K562 (cell line): ENCODE data around the gene FAM131C. TPM values are rescaled to one million over a fixed set of nuclear protein-coding genes. Genes with fewer than 3 reads are reported as not detected.

Experiments used
- ATAC-seq: fragments of 200-7000 bp; cut with Tn5 transposase; 3 replicates; pipeline ENCODE4 v1.9.1; 2020; ENCODE audit warnings: moderate library complexity
- BruUV-seq: library from RNA; stranded (reverse); fragments of 400-500 nt; replicated peaks from 2 replicates; lab custom pipeline; 2021; lab: Mats Ljungman, UMichigan
- CTCF ChIA-PET: fragments of 300-600 bp; formaldehyde crosslinking; extraction: SDS; loops from one replicate; lab custom pipeline; 2021; ENCODE audit warnings: low intra/inter-chr PET ratio; lab: Yijun Ruan, JAX
- POLR2A ChIA-PET: fragments of 300-600, 350-650 bp; sonication (Branson Sonifier 250); formaldehyde crosslinking; extraction: SDS; loops from one replicate; lab custom pipeline; 2021; ENCODE audit warnings: antibody characterized with exemption, inconsistent platforms; lab: Yijun Ruan, JAX
- DNase-seq, 4 experiments: peaks; one replicate each; pipeline versions ENCODE4 v3.0.0 to v3.0.0-alpha.2; 2011 to 2018; ENCODE audit warnings: low spot score in 3 of 4, mixed read lengths in 3 of 4; ENCODE audit errors: extremely low read depth in 1 of 4
- FAIRE-seq: peaks from 2 replicates; lab custom pipeline; 2011; peaks lifted over from hg19 to GRCh38; lab: Jason Lieb, UNC
- H2AFZ ChIP-seq: 2 replicates; pipeline ENCODE4 v1.6.0; 2011; ENCODE audit warnings: low read depth, low read length, control low read depth, inconsistent platforms
- H3K27ac ChIP-seq: fragments of 200-600 bp; 3 replicates; pipeline ENCODE4 v1.8.0; 2011; ENCODE audit warnings: low read depth, mild to moderate bottlenecking, control low read depth, inconsistent platforms, low read length, moderate library complexity, mixed read lengths; ENCODE audit errors: extremely low read depth
- H3K27me3 ChIP-seq, 2 experiments: fragments of 300-600 bp in 1 of 2; 2 replicates in 1 of 2; 3 replicates in 1 of 2; pipeline versions ENCODE4 v1.6.0 to v1.8.0; 2011; ENCODE audit warnings: inconsistent platforms in 2 of 2, low read length in 2 of 2, mild to moderate bottlenecking in 1 of 2, mixed read lengths in 1 of 2, moderate library complexity in 1 of 2; ENCODE audit not compliant: control insufficient read depth in 2 of 2, insufficient read depth in 2 of 2
- H3K36me3 ChIP-seq: fragments of 300-600 bp; 3 replicates; pipeline ENCODE4 v1.8.0; 2011; ENCODE audit warnings: mild to moderate bottlenecking, low read length, inconsistent platforms; ENCODE audit not compliant: control insufficient read depth, insufficient read depth
- H3K4me1 ChIP-seq, 2 experiments: fragments of 200-600 bp in 1 of 2; replicated peaks in 1 of 2; 2 replicates in 1 of 2; 3 replicates in 1 of 2; pipeline versions ENCODE4 v1.5.1 to v1.8.0; 2011; ENCODE audit warnings: inconsistent platforms in 2 of 2, low read length in 2 of 2, mild to moderate bottlenecking in 1 of 2, mixed read lengths in 1 of 2, moderate library complexity in 1 of 2; ENCODE audit not compliant: control insufficient read depth in 2 of 2, insufficient read depth in 2 of 2
- H3K4me2 ChIP-seq: 2 replicates; pipeline ENCODE4 v1.6.1; 2011; ENCODE audit warnings: low read length, control low read depth, inconsistent platforms, mixed read lengths; ENCODE audit not compliant: insufficient read depth
- H3K4me3 ChIP-seq: fragments of 200-600 bp; sonication (generic), shearing (Covaris generic); 2 replicates; pipeline ENCODE4 v1.5.1; 2016; ENCODE audit warnings: control low read depth, inconsistent platforms
- H3K79me2 ChIP-seq: fragments of 200-600 bp; 3 replicates; pipeline ENCODE4 v1.8.0; 2011; ENCODE audit warnings: low read length, inconsistent platforms; ENCODE audit not compliant: control insufficient read depth, insufficient read depth
- H3K9ac ChIP-seq, 2 experiments: 2 replicates each; pipeline versions ENCODE4 v1.6.0 to v1.6.1; 2011; ENCODE audit warnings: low read depth in 2 of 2, low read length in 2 of 2, control low read depth in 1 of 2, inconsistent platforms in 1 of 2, mild to moderate bottlenecking in 1 of 2, mixed read lengths in 1 of 2; ENCODE audit not compliant: insufficient read depth in 1 of 2
- H3K9me1 ChIP-seq: one replicate; pipeline ENCODE4 v1.6.0; 2011; ENCODE audit warnings: inconsistent platforms, mild to moderate bottlenecking, low read length, moderate library complexity; ENCODE audit not compliant: control insufficient read depth, insufficient read depth
- H3K9me3 ChIP-seq: replicated peaks from 2 replicates; pipeline ENCODE4 v1.5.1; 2011; ENCODE audit warnings: low read depth, low read length, inconsistent platforms; ENCODE audit not compliant: control insufficient read depth, insufficient read depth
- H4K20me1 ChIP-seq: replicated peaks from 2 replicates; pipeline ENCODE4 v1.6.1; 2011; ENCODE audit warnings: low read length, inconsistent platforms, mixed read lengths; ENCODE audit not compliant: control insufficient read depth, insufficient read depth
- ADNP ChIP-seq: fragments of 200-800 bp; sonication (Bioruptor generic); IDR thresholded peaks from 2 replicates; pipeline ENCODE4 v1.6.1; 2016; ENCODE audit warnings: missing genetic modification characterization, missing compliant biosample characterization
- CHD4 ChIP-seq: fragments of 200-600 bp; sonication (generic); IDR thresholded peaks from 3 replicates; pipeline ENCODE4 v1.6.1; 2012; ENCODE audit warnings: low read depth, mild to moderate bottlenecking, mixed read lengths, low read length, inconsistent platforms; ENCODE audit not compliant: insufficient read depth, insufficient replicate concordance, poor library complexity, severe bottlenecking
- CREB5 ChIP-seq: fragments of 250-450 bp; sonication (Bioruptor Pico); IDR thresholded peaks from 2 replicates; pipeline ENCODE4 v1.5.0; 2020; ENCODE audit warnings: mild to moderate bottlenecking
- ETV6 ChIP-seq, 3 experiments: fragments of 150-350 bp in 1 of 3; sonication (generic) in 1 of 3; formaldehyde crosslinking in 1 of 3; IDR thresholded peaks; 2 replicates each; pipeline versions ENCODE4 v1.6.1 to v1.8.0; 2014 to 2022; ENCODE audit warnings: borderline replicate concordance in 2 of 3, low read depth in 2 of 3, antibody characterized with exemption in 1 of 3, low read length in 1 of 3, mild to moderate bottlenecking in 1 of 3, missing genetic modification reagents in 1 of 3
- KLF6 ChIP-seq: fragments of 250-450 bp; sonication (Bioruptor Pico); IDR thresholded peaks from 2 replicates; pipeline ENCODE4 v1.4.0; 2020; ENCODE audit warnings: mild to moderate bottlenecking, moderate library complexity, borderline replicate concordance
- MCM2 ChIP-seq: fragments of 450-650 bp; IDR thresholded peaks from 2 replicates; pipeline ENCODE4 v1.6.1; 2017; ENCODE audit warnings: low read depth, mild to moderate bottlenecking
- SMC3 ChIP-seq: conservative IDR thresholded peaks from 2 replicates; pipeline ENCODE4 v1.6.1; 2011; ENCODE audit warnings: low read depth, low read length, improper control_type of control experiment; ENCODE audit not compliant: insufficient read depth
- STAG1 ChIP-seq: sonication (generic); formaldehyde crosslinking; IDR thresholded peaks from 2 replicates; pipeline ENCODE4 v1.5.0; 2020; ENCODE audit warnings: missing genetic modification reagents, borderline replicate concordance
- TBL1XR1 ChIP-seq, 2 experiments: IDR thresholded peaks; 2 replicates each; pipeline ENCODE4 v1.6.1; 2012; ENCODE audit warnings: improper control_type of control experiment in 2 of 2, low read length in 2 of 2, mild to moderate bottlenecking in 1 of 2
- U2AF1 ChIP-seq: fragments of 200-400 bp; formaldehyde crosslinking; optimal IDR thresholded peaks from 2 replicates; pipeline ENCODE3; 2017; ENCODE audit warnings: mild to moderate bottlenecking, low read depth, low read length, moderate library complexity
- YY1 ChIP-seq, 3 experiments: IDR thresholded peaks; 2 replicates each; pipeline ENCODE4 v1.6.1; 2011; ENCODE audit warnings: low read length in 2 of 3, mild to moderate bottlenecking in 2 of 3, moderate library complexity in 2 of 3, borderline replicate concordance in 1 of 3, control low read depth in 1 of 3, low read depth in 1 of 3; ENCODE audit not compliant: insufficient read depth in 3 of 3, insufficient replicate concordance in 2 of 3, control insufficient read depth in 1 of 3, insufficient read length in 1 of 3; ENCODE audit errors: extremely low read depth in 1 of 3
- ZFX ChIP-seq: sonication (generic); formaldehyde crosslinking; IDR thresholded peaks from 2 replicates; pipeline ENCODE4 v1.8.0; 2022; ENCODE audit warnings: mild to moderate bottlenecking, missing genetic modification reagents, moderate library complexity
- ZNF175 ChIP-seq: fragments of 200-800 bp; sonication (Bioruptor generic); IDR thresholded peaks from 2 replicates; pipeline ENCODE4 v1.6.1; 2016; ENCODE audit warnings: low read depth, mild to moderate bottlenecking, missing genetic modification characterization, missing compliant biosample characterization
- ZNF23 ChIP-seq: fragments of 250-450 bp; sonication (Bioruptor Pico); IDR thresholded peaks from 2 replicates; pipeline ENCODE4 v1.4.0; 2020; ENCODE audit warnings: mild to moderate bottlenecking
- ZNF277 ChIP-seq: fragments of 250-450 bp; sonication (Bioruptor Pico); IDR thresholded peaks from 2 replicates; pipeline ENCODE4 v1.8.0; 2022; ENCODE audit warnings: inconsistent platforms, mild to moderate bottlenecking, moderate library complexity, borderline replicate concordance
- ZNF316 ChIP-seq: fragments of 450-650 bp; IDR thresholded peaks from 2 replicates; pipeline ENCODE4 v1.6.1; 2016
- WGBS: fragments of 100-300 bp; shearing (Covaris generic); methylation state at CpG from one replicate; pipeline ENCODE4 v1.1.6; 2016; ENCODE audit warnings: low coverage, mixed read lengths; ENCODE audit not compliant: insufficient coverage; ENCODE audit errors: missing lambda C conversion rate; 5-methylcytosine and 5-hydroxymethylcytosine counted together
- in situ Hi-C: fragments of 300-500 bp; cut with MboI; formaldehyde crosslinking; loops from 4 replicates; pipeline ENCODE4 v1.15.0; 2018; ENCODE audit warnings: inconsistent platforms, mixed read lengths
- intact Hi-C: fragments of 100-400 bp; cut with micrococcal nuclease; formaldehyde crosslinking; loops from 2 replicates; pipeline ENCODE4 v1.14.2; 2022
- polyA plus RNA-seq, 8 experiments: library from polyadenylated mRNA; depleted of rRNA in 4 of 8; stranded (reverse) in 5 of 8; unstranded in 3 of 8; fragments of >200 nt; fragmentation: Nextera tagmentation in 2 of 8; fragmentation: Illumina TruSeq in 1 of 8; extraction: Ambion mirVana in 2 of 8; extraction: Trizol in 1 of 8; gene quantifications; 2 replicates each; pipeline versions ENCODE4 v1.2.1 to v1.2.3, GENCODE V29; 2011 to 2014; ENCODE audit warnings: inconsistent platforms in 1 of 8, missing spikeins in 1 of 8
- total RNA-seq, 7 experiments: library from RNA; depleted of rRNA in 6 of 7; stranded (reverse); fragments of >200 nt in 6 of 7; fragmentation: Illumina TruSeq in 2 of 7; extraction: Trizol in 2 of 7; gene quantifications; 2 replicates each; pipeline versions ENCODE4 v1.2.1 to v1.2.3, GENCODE V29; 2011 to 2021; ENCODE audit warnings: low replicate concordance in 1 of 7

FAM131C gene
- total and polyA plus RNA-seq, 9 of the 15 experiments (the other 6 are each of a cell fraction or from before 2014, with no cell fraction given): 0.10 to 0.29 (median 0.16) TPM; not detected in 6

GRCh38 chr1:16012590-16013219 is 60.7 kb downstream of the FAM131C start:
- DNase-seq: peak; percentile 94 to 96 (median 95)
- FAIRE-seq: peak; percentile 70
- WGBS: 4% methylated on average over 31 of the region's 36 CpGs
- Histone ChIP-seq H3K4me2 (peak overlapping the region; percentile 76), H3K9me1 (no peaks in the 10 kb centered on the region), H4K20me1 (no peaks in the 10 kb centered on the region), H3K4me1 (peaks cover 40 to 60% of the 10 kb centered on the region in 2 experiments), H3K27me3 (no peaks in the 10 kb centered on the region), H3K36me3 (no peaks in the 10 kb centered on the region), H3K9ac (peak overlapping the region; percentile 66 to 90), H3K9me3 (no peaks in the 10 kb centered on the region), H3K4me3 (peak overlapping the region; percentile 45), H3K27ac (peak overlapping the region; percentile 79), H2AFZ (peak overlapping the region; percentile 88), H3K79me2 (no peaks in the 10 kb centered on the region)
- POLR2A ChIA-PET: interaction anchor here (0.7 kb wide), 1 partner anchor 57 kb away, joined by 3 read pairs; no protein-coding TSS in a partner anchor
- ATAC-seq: peak; percentile 72
- in situ Hi-C loops (loop anchor here (5.0 to 10.0 kb wide), 2 partner anchors 52 to 180 kb away; no protein-coding TSS in a partner anchor), intact Hi-C loops (loop anchor here (1.0 kb wide), 1 partner anchor 20 kb away; no protein-coding TSS in a partner anchor)
- no TSS peak for BruUV-seq
- CTCF ChIA-PET: interaction anchor here (0.6 to 0.8 kb wide), 2 partner anchors 20 to 43 kb away, joined by 3 to 4 read pairs; no protein-coding TSS in a partner anchor
- TF ChIP-seq ETV6 (IDR thresholded peaks at IDR 0.05; ENCODE audit: borderline replicate concordance in 1 of 2, low read depth in 2 of 2, low read length in 1 of 2) (no peak), ETV6 (CRISPR knock-in tag; IDR thresholded peaks at IDR 0.05; ENCODE audit: borderline replicate concordance) (no peak), KLF6 (CRISPR knock-in tag) (no peak), ZNF23 (no peak), ZNF316 (no peak), YY1 (IDR thresholded peaks at IDR 0.05; ENCODE audit: borderline replicate concordance in 1 of 3, control insufficient read depth in 1 of 3, extremely low read depth in 1 of 3, insufficient read depth in 3 of 3, insufficient read length in 1 of 3, insufficient replicate concordance in 2 of 3, low read depth in 1 of 3, low read length in 2 of 3) (peak in 1 of 3 experiments; percentile 30), STAG1 (no peak), ZFX (CRISPR knock-in tag) (peak; percentile 95), CREB5 (CRISPR knock-in tag) (no peak), CHD4 (peak; percentile 87), MCM2 (no peak), ZNF175 (CRISPR knock-in tag) (no peak), U2AF1 (no peak), TBL1XR1 (IDR thresholded peaks at IDR 0.05; ENCODE audit: low read length in 2 of 2) (peak in 1 of 2 experiments; percentile 83; a peak in 3 of 4 replicates), ZNF277 (no peak), ADNP (tag) (0 out of 2 replicates have a peak, but pooled peaks have one; percentile 2), SMC3 (peak; percentile 35; the same call in 1 of the 2 replicates)
